BLaER1 (cell line): ENCODE measurements around the gene SGMS1.
A peak's percentile ranks its signal among the peaks of the same experiment; 100 is the strongest.
"Not testable (repeated sequence)": the region's sequence is repeated elsewhere in the genome, so short reads cannot be mapped to it uniquely, and the experiment has no call there.

ENCODE experiments used
- H3K27ac ChIP-seq: shearing (Covaris generic); formaldehyde crosslinking; 2 replicates; pipeline ENCODE4 v1.8.1; 2022
- H3K27me3 ChIP-seq: shearing (Covaris generic); formaldehyde crosslinking; 2 replicates; pipeline ENCODE4 v1.8.1; 2022
- H3K36me3 ChIP-seq: shearing (Covaris generic); formaldehyde crosslinking; 2 replicates; pipeline ENCODE4 v1.8.1; 2022
- H3K4me1 ChIP-seq: shearing (Covaris generic); formaldehyde crosslinking; 2 replicates; pipeline ENCODE4 v1.8.1; 2022
- H3K4me2 ChIP-seq: shearing (Covaris generic); formaldehyde crosslinking; 2 replicates; pipeline ENCODE4 v1.8.1; 2022
- H3K4me3 ChIP-seq: shearing (Covaris generic); formaldehyde crosslinking; 2 replicates; pipeline ENCODE4 v1.8.1; 2022
- H3K9ac ChIP-seq: shearing (Covaris generic); formaldehyde crosslinking; 2 replicates; pipeline ENCODE4 v1.8.1; 2022
- H3K9me3 ChIP-seq: shearing (Covaris generic); formaldehyde crosslinking; 2 replicates; pipeline ENCODE4 v1.8.1; 2022
- H4K20me1 ChIP-seq: shearing (Covaris generic); formaldehyde crosslinking; 2 replicates; pipeline ENCODE4 v1.8.1; 2022
- Cebpa-rat ChIP-seq: shearing (Covaris generic); IDR thresholded peaks from 2 replicates; pipeline ENCODE4 v1.8.1; 2022

Gene SGMS1

GRCh38 chr10:50623663-50624412 is at the start of gene SGMS1:
Gene SGMS1 (minus strand): TSS chr10:50623956. CDS start chr10:50344114, 279,842 bp downstream.
- peak within 1 kb of the TSS; percentile 90 for H3K27ac ChIP-seq

GRCh38 chr10:50672152-50672551 is 48.4 kb upstream of the SGMS1 start:
- H3K27ac ChIP-seq, H3K9ac ChIP-seq, H3K4me3 ChIP-seq, H3K9me3 ChIP-seq, H3K27me3 ChIP-seq, H4K20me1 ChIP-seq, H3K36me3 ChIP-seq, H3K4me1 ChIP-seq: not testable (repeated sequence)
- peak overlapping the region; percentile 22; the same call in 1 of the 2 replicates for H3K4me2 ChIP-seq

More at GRCh38 chr10:50623663-50624412, at the start of gene SGMS1:
- H3K4me1 ChIP-seq, result peaks cover 39% of the 10 kb centered on the region
- peak within 1 kb of the TSS; percentile 95 for H3K4me3 ChIP-seq
- no peaks in the 10 kb centered on the region for H3K36me3 ChIP-seq
- H3K9me3 ChIP-seq, result no peaks in the 10 kb centered on the region
- peak within 1 kb of the TSS; percentile 88 for H3K9ac ChIP-seq
- TF ChIP-seq Cebpa-rat, result no peak
- no peaks in the 10 kb centered on the region for H3K27me3 ChIP-seq
- peaks cover 43% of the 10 kb centered on the region for H4K20me1 ChIP-seq
- H3K4me2 ChIP-seq, result peak within 1 kb of the TSS; percentile 97

GRCh38 chr10:50671645-50672044 is 47.9 kb upstream of the SGMS1 start:
- H3K36me3 ChIP-seq, H3K27ac ChIP-seq: not testable (repeated sequence)

GRCh38 chr10:50669957-50670356 is 46.2 kb upstream of the SGMS1 start:
- not testable (repeated sequence) for H4K20me1 ChIP-seq

More at GRCh38 chr10:50671645-50672044, 47.9 kb upstream of the SGMS1 start:
- H3K9ac ChIP-seq, H4K20me1 ChIP-seq, H3K9me3 ChIP-seq, H3K27me3 ChIP-seq, H3K4me3 ChIP-seq, H3K4me1 ChIP-seq: not testable (repeated sequence)
- peak overlapping the region; percentile 22; the same call in 1 of the 2 replicates for H3K4me2 ChIP-seq

GRCh38 chr10:50667353-50667752 is 43.6 kb upstream of the SGMS1 start:
- H3K4me1 ChIP-seq, H3K9ac ChIP-seq, H3K4me2 ChIP-seq, H3K4me3 ChIP-seq, H3K9me3 ChIP-seq, H3K27me3 ChIP-seq, H3K27ac ChIP-seq, H3K36me3 ChIP-seq, H4K20me1 ChIP-seq: not testable (repeated sequence)

More at GRCh38 chr10:50669957-50670356, 46.2 kb upstream of the SGMS1 start:
- not testable (repeated sequence) for H3K4me2 ChIP-seq, H3K36me3 ChIP-seq, H3K4me1 ChIP-seq, H3K27me3 ChIP-seq, H3K9ac ChIP-seq, H3K9me3 ChIP-seq, H3K27ac ChIP-seq, H3K4me3 ChIP-seq

GRCh38 chr10:50662420-50662819 is 38.7 kb upstream of the SGMS1 start:
- not testable (repeated sequence) for H3K4me2 ChIP-seq, H3K9ac ChIP-seq, H3K9me3 ChIP-seq, H3K27ac ChIP-seq, H3K27me3 ChIP-seq, H3K36me3 ChIP-seq, H4K20me1 ChIP-seq, H3K4me3 ChIP-seq, H3K4me1 ChIP-seq

- not testable (repeated sequence) for H3K4me3 ChIP-seq, H3K9ac ChIP-seq, H3K4me1 ChIP-seq, H4K20me1 ChIP-seq, H3K4me2 ChIP-seq, H3K27ac ChIP-seq, H3K9me3 ChIP-seq, H3K27me3 ChIP-seq, H3K36me3 ChIP-seq
Observed at GRCh38 chr10:50661563-50661962, 37.8 kb upstream of the SGMS1 start.

GRCh38 chr10:50659865-50660730 is 36.3 kb upstream of the SGMS1 start:
- H3K9ac ChIP-seq, H3K27me3 ChIP-seq, H4K20me1 ChIP-seq, H3K4me1 ChIP-seq, H3K9me3 ChIP-seq, H3K27ac ChIP-seq, H3K36me3 ChIP-seq: not testable (repeated sequence)
- Histone ChIP-seq H3K4me3 (0 out of 2 replicates have a peak overlapping the region, but pooled peaks have one; percentile 33), H3K4me2 (peak overlapping the region; percentile 48)

GRCh38 chr10:50659016-50659864 is 35.5 kb upstream of the SGMS1 start:
- not testable (repeated sequence) for H3K9ac ChIP-seq, H3K4me3 ChIP-seq, H3K9me3 ChIP-seq, H3K36me3 ChIP-seq, H3K4me1 ChIP-seq, H3K27me3 ChIP-seq, H3K27ac ChIP-seq, H4K20me1 ChIP-seq
- H3K4me2 ChIP-seq, result peak overlapping the region; percentile 48

GRCh38 chr10:50658165-50658564 is 34.4 kb upstream of the SGMS1 start:
- Histone ChIP-seq H3K9ac (no peak overlapping the region), H3K4me3 (no peak overlapping the region), H3K27me3 (no peaks in the 10 kb centered on the region), H3K4me1 (peaks cover 18% of the 10 kb centered on the region), H3K9me3 (no peaks in the 10 kb centered on the region; the same call in 1 of the 2 replicates), H4K20me1 (no peaks in the 10 kb centered on the region), H3K4me2 (no peak overlapping the region), H3K36me3 (no peaks in the 10 kb centered on the region), H3K27ac (no peak overlapping the region)
- no peak for TF ChIP-seq Cebpa-rat
